ENCODE results near the gene TUBGCP4. TPM values are rescaled to one million over a fixed set of nuclear protein-coding genes. Genes with fewer than 3 reads are reported as not detected.
A peak's percentile ranks its signal among the peaks of the same experiment; 100 is the strongest.

TUBGCP4 gene
- polyA plus RNA-seq, 2 of the 4 experiments (the other 2 are of a cell fraction): 6.7 to 10.4 TPM

DNA sequence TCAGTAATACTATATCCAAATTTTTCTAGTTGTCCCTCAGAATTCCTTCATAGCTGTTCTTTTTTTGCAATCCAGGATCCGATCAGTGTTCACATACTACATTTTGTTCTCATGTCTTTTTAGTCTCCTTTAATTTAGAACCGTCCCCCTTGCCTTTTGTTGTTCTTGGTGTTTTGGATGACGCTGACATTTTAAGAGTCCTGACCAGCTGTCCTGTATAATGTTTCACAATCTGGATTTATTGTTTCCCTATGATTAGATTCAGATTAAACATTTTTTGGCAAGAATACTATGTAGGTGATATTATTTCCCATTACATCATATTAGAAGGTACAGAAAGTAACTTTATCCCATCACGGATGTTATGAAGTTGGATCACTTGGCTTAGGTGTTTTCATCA, 11.4 kb downstream of the TUBGCP4 start:
- no peaks in the 10 kb centered on the region for H3K4me1 ChIP-seq
- no peak overlapping the region for H3K27ac ChIP-seq
- TF ChIP-seq, protein P1, sequence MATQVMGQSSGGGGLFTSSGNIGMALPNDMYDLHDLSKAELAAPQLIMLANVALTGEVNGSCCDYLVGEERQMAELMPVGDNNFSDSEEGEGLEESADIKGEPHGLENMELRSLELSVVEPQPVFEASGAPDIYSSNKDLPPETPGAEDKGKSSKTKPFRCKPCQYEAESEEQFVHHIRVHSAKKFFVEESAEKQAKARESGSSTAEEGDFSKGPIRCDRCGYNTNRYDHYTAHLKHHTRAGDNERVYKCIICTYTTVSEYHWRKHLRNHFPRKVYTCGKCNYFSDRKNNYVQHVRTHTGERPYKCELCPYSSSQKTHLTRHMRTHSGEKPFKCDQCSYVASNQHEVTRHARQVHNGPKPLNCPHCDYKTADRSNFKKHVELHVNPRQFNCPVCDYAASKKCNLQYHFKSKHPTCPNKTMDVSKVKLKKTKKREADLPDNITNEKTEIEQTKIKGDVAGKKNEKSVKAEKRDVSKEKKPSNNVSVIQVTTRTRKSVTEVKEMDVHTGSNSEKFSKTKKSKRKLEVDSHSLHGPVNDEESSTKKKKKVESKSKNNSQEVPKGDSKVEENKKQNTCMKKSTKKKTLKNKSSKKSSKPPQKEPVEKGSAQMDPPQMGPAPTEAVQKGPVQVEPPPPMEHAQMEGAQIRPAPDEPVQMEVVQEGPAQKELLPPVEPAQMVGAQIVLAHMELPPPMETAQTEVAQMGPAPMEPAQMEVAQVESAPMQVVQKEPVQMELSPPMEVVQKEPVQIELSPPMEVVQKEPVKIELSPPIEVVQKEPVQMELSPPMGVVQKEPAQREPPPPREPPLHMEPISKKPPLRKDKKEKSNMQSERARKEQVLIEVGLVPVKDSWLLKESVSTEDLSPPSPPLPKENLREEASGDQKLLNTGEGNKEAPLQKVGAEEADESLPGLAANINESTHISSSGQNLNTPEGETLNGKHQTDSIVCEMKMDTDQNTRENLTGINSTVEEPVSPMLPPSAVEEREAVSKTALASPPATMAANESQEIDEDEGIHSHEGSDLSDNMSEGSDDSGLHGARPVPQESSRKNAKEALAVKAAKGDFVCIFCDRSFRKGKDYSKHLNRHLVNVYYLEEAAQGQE (IDR thresholded peaks at IDR 0.05): no peak
- no peak for TF ChIP-seq TP53 (CRISPR knock-in tag; IDR thresholded peaks at IDR 0.05)
- no peak for TF ChIP-seq NFE2L2 (conservative IDR thresholded peaks at IDR 0.05; ENCODE audit: low read length)
- no peak for TF ChIP-seq RNF2 (IDR thresholded peaks at IDR 0.05; ENCODE audit: borderline replicate concordance, low read depth)
- TF ChIP-seq ZFP36 (IDR thresholded peaks at IDR 0.05; ENCODE audit: borderline replicate concordance, partially characterized antibody): no peak
- TF ChIP-seq CEBPB (IDR thresholded peaks at IDR 0.05): no peak
- no peak for TF ChIP-seq HOXB13 (CRISPR knock-in tag; IDR thresholded peaks at IDR 0.05; ENCODE audit: low read depth)
- TF ChIP-seq, protein P2, sequence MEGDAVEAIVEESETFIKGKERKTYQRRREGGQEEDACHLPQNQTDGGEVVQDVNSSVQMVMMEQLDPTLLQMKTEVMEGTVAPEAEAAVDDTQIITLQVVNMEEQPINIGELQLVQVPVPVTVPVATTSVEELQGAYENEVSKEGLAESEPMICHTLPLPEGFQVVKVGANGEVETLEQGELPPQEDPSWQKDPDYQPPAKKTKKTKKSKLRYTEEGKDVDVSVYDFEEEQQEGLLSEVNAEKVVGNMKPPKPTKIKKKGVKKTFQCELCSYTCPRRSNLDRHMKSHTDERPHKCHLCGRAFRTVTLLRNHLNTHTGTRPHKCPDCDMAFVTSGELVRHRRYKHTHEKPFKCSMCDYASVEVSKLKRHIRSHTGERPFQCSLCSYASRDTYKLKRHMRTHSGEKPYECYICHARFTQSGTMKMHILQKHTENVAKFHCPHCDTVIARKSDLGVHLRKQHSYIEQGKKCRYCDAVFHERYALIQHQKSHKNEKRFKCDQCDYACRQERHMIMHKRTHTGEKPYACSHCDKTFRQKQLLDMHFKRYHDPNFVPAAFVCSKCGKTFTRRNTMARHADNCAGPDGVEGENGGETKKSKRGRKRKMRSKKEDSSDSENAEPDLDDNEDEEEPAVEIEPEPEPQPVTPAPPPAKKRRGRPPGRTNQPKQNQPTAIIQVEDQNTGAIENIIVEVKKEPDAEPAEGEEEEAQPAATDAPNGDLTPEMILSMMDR (IDR thresholded peaks at IDR 0.05): no peak
- TF ChIP-seq SMC3 (IDR thresholded peaks at IDR 0.05): no peak
- TF ChIP-seq, protein P3, sequence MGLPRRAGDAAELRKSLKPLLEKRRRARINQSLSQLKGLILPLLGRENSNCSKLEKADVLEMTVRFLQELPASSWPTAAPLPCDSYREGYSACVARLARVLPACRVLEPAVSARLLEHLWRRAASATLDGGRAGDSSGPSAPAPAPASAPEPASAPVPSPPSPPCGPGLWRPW (IDR thresholded peaks at IDR 0.05): no peak
- TF ChIP-seq TFCP2L1 (CRISPR knock-in tag; IDR thresholded peaks at IDR 0.05): no peak
- TF ChIP-seq NPAS2 (CRISPR knock-in tag; IDR thresholded peaks at IDR 0.05; ENCODE audit: borderline replicate concordance): no peak
- TF ChIP-seq RFX5 (IDR thresholded peaks at IDR 0.05): no peak
- no peak for TF ChIP-seq HOXB5 (CRISPR knock-in tag; IDR thresholded peaks at IDR 0.05)
- TF ChIP-seq CBX2 (IDR thresholded peaks at IDR 0.05; ENCODE audit: borderline replicate concordance, low read depth): no peak
- CTCF ChIA-PET: no interaction called here
- ATAC-seq (no peak), DNase-seq (ENCODE audit: low read depth in 1 of 2, low spot score in 1 of 2) (no peak), FAIRE-seq (no peak)
- POLR2A ChIA-PET: interaction anchor here (0.6 kb wide), 1 partner anchor 289 kb away, joined by 6 read pairs; no protein-coding TSS in a partner anchor
- 95% methylated on average over 4 of the region's 4 CpGs for WGBS (ENCODE audit: missing lambda C conversion rate)
- H3K9me3 ChIP-seq: no peaks in the 10 kb centered on the region
- no peak overlapping the region for H3K4me2 ChIP-seq
- no peak overlapping the region for H3K4me3 ChIP-seq

DNA sequence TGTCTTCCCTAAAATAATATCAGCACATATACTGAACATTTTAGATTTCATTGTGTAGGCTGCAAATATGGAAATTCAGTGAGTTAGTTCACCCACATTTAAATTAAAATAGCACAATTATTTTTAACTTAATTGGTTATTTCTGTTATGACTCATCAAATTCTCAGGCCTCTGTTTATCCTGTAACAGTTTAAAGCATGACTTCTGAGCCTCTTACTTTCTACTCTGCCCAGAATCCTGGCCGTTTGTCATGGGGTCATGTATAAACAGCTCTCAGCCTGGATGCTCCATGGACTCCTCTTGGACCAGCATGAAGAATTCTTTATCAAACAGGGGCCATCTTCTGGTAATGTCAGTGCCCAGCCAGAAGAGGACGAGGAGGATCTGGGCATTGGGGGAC, 12.2 kb downstream of the TUBGCP4 start:
- no peak for FAIRE-seq
- Histone ChIP-seq H3K27ac (no peak overlapping the region), H3K4me3 (no peak overlapping the region), H3K4me1 (no peaks in the 10 kb centered on the region), H3K4me2 (no peak overlapping the region), H3K9me3 (no peaks in the 10 kb centered on the region)
- ChIA-PET CTCF (interaction anchor here (0.7 kb wide), 1 partner anchor 36 kb away, joined by 3 read pairs; no protein-coding TSS in a partner anchor), POLR2A (no interaction called here)
- WGBS (ENCODE audit: missing lambda C conversion rate): 77% methylated on average over 2 of the region's 2 CpGs
- ATAC-seq: no peak
- no peak for DNase-seq (ENCODE audit: low read depth in 1 of 2, low spot score in 1 of 2)
- no peak for TF ChIP-seq PHF8 (IDR thresholded peaks at IDR 0.05; ENCODE audit: borderline replicate concordance, low read depth)
- TF ChIP-seq MAFK (IDR thresholded peaks at IDR 0.05; ENCODE audit: partially characterized antibody): peak; percentile 4
- TF ChIP-seq JUNB (IDR thresholded peaks at IDR 0.05): no peak
- TF ChIP-seq, protein P4, sequence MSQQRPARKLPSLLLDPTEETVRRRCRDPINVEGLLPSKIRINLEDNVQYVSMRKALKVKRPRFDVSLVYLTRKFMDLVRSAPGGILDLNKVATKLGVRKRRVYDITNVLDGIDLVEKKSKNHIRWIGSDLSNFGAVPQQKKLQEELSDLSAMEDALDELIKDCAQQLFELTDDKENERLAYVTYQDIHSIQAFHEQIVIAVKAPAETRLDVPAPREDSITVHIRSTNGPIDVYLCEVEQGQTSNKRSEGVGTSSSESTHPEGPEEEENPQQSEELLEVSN (IDR thresholded peaks at IDR 0.05; ENCODE audit: borderline replicate concordance, low read depth): no peak
- TF ChIP-seq JUN (IDR thresholded peaks at IDR 0.05): no peak
- no peak for TF ChIP-seq KDM1A (IDR thresholded peaks at IDR 0.05; ENCODE audit: low read depth)
- TF ChIP-seq SMC3 (IDR thresholded peaks at IDR 0.05): no peak
- no peak for TF ChIP-seq RFX5 (IDR thresholded peaks at IDR 0.05)
- no peak for TF ChIP-seq FOSL2 (IDR thresholded peaks at IDR 0.05)
- TF ChIP-seq FOSL2 (CRISPR knock-in tag; IDR thresholded peaks at IDR 0.05): 0 out of 2 replicates have a peak, but pooled peaks have one; percentile 8
